WTC11 (cell line): Measurements from ENCODE around the gene IFT122. TPM values are rescaled to one million over a fixed set of nuclear protein-coding genes. Genes with fewer than 3 reads are reported as not detected.
A peak's percentile ranks its signal among the peaks of the same experiment; 100 is the strongest.
"Not testable (repeated sequence)": the region's sequence is repeated elsewhere in the genome, so short reads cannot be mapped to it uniquely, and the experiment has no call there.

ENCODE experiments used
- ATAC-seq: fragments of 200-7000 bp; cut with Tn5 transposase; 2 replicates; pipeline ENCODE4 v1.10.0; 2021; ENCODE audit warnings: mild to moderate bottlenecking, moderate library complexity
- CTCF ChIA-PET: fragments of 300-600 bp; sonication (Branson Sonifier 250); formaldehyde crosslinking; loops from one replicate; lab custom pipeline; 2021; ENCODE audit warnings: antibody characterized with exemption; lab: Charles Lee
- POLR2A ChIA-PET: fragments of 350-600 bp; sonication (Branson Sonifier 250); formaldehyde crosslinking; loops from one replicate; lab custom pipeline; 2021; ENCODE audit warnings: antibody characterized with exemption; lab: Charles Lee
- DNase-seq: peaks from one replicate; pipeline ENCODE4 v3.0.0; 2021; ENCODE audit warnings: low spot score
- H3K27ac Mint-ChIP-seq: 2 replicates; pipeline ENCODE4 v1.8.0; 2021; ENCODE audit warnings: mixed read lengths
- H3K27me3 Mint-ChIP-seq: 2 replicates; pipeline ENCODE4 v1.8.0; 2021; ENCODE audit warnings: low read depth, mild to moderate bottlenecking, moderate library complexity, mixed read lengths
- H3K36me3 Mint-ChIP-seq: 2 replicates; pipeline ENCODE4 v1.8.0; 2021; ENCODE audit warnings: mixed read lengths
- H3K4me1 Mint-ChIP-seq: 2 replicates; pipeline ENCODE4 v1.8.0; 2022; ENCODE audit warnings: mixed read lengths
- H3K4me3 Mint-ChIP-seq: 2 replicates; pipeline ENCODE4 v1.8.0; 2021; ENCODE audit warnings: mild to moderate bottlenecking, moderate library complexity, mixed read lengths
- H3K9me3 Mint-ChIP-seq: 2 replicates; pipeline ENCODE4 v1.8.0; 2021; ENCODE audit warnings: mixed read lengths
- AFF4 ChIP-seq: sonication (generic); formaldehyde crosslinking; IDR thresholded peaks from 2 replicates; pipeline ENCODE4 v1.8.1; 2023; ENCODE audit warnings: mild to moderate bottlenecking, missing genetic modification reagents, borderline replicate concordance
- ARID4B ChIP-seq: sonication (generic); formaldehyde crosslinking; IDR thresholded peaks from 2 replicates; pipeline ENCODE4 v1.8.0; 2023; ENCODE audit warnings: missing genetic modification reagents, mild to moderate bottlenecking, borderline replicate concordance
- ATF3 ChIP-seq: sonication (generic); formaldehyde crosslinking; conservative IDR thresholded peaks from 2 replicates; pipeline ENCODE4 v1.8.1; 2022; ENCODE audit warnings: mild to moderate bottlenecking, missing genetic modification reagents
- E2F1 ChIP-seq: sonication (generic); formaldehyde crosslinking; IDR thresholded peaks from 2 replicates; pipeline ENCODE4 v1.8.0; 2022; ENCODE audit warnings: mild to moderate bottlenecking, missing genetic modification reagents
- E2F4 ChIP-seq: sonication (generic); formaldehyde crosslinking; IDR thresholded peaks from 2 replicates; pipeline ENCODE4 v1.8.1; 2022; ENCODE audit warnings: low read depth, mild to moderate bottlenecking, moderate library complexity, missing genetic modification reagents, borderline replicate concordance
- GRHL2 ChIP-seq: fragments of 250-450 bp; sonication (Bioruptor Pico); IDR thresholded peaks from 2 replicates; pipeline ENCODE4 v1.8.0; 2022; ENCODE audit warnings: mild to moderate bottlenecking, moderate library complexity; ENCODE audit not compliant: insufficient replicate concordance, severe bottlenecking
- IRF2 ChIP-seq: sonication (generic); formaldehyde crosslinking; IDR thresholded peaks from 2 replicates; pipeline ENCODE4 v1.8.0; 2022; ENCODE audit warnings: low read depth, missing genetic modification reagents, borderline replicate concordance
- MLX ChIP-seq: sonication (generic); formaldehyde crosslinking; IDR thresholded peaks from 2 replicates; pipeline ENCODE4 v1.8.1; 2023; ENCODE audit warnings: mild to moderate bottlenecking, missing genetic modification reagents, moderate library complexity
- PRRX2 ChIP-seq: fragments of 250-450 bp; sonication (Bioruptor Pico); IDR thresholded peaks from 2 replicates; pipeline ENCODE4 v1.8.0; 2021; ENCODE audit warnings: mild to moderate bottlenecking
- RELA ChIP-seq: sonication (generic); formaldehyde crosslinking; IDR thresholded peaks from 2 replicates; pipeline ENCODE4 v1.8.1; 2022; ENCODE audit warnings: missing genetic modification reagents, mild to moderate bottlenecking, borderline replicate concordance
- USF1 ChIP-seq: sonication (generic); formaldehyde crosslinking; IDR thresholded peaks from 2 replicates; pipeline ENCODE4 v1.8.0; 2022; ENCODE audit warnings: mild to moderate bottlenecking, missing genetic modification reagents
- ZNF317 ChIP-seq: sonication (generic); formaldehyde crosslinking; IDR thresholded peaks from 2 replicates; pipeline ENCODE4 v1.8.1; 2023; ENCODE audit warnings: low read depth, mild to moderate bottlenecking, moderate library complexity, missing genetic modification reagents, borderline replicate concordance
- ZNF671 ChIP-seq: fragments of 250-450 bp; sonication (Bioruptor Pico); IDR thresholded peaks from 2 replicates; pipeline ENCODE4 v1.8.0; 2021; ENCODE audit warnings: mild to moderate bottlenecking
- ZSCAN18 ChIP-seq: fragments of 250-450 bp; sonication (Bioruptor Pico); IDR thresholded peaks from 2 replicates; pipeline ENCODE4 v2.1.2; 2022; ENCODE audit warnings: mild to moderate bottlenecking, moderate library complexity
- total RNA-seq: library from RNA; stranded (reverse); gene quantifications from 3 replicates; pipeline ENCODE4 v1.2.3, GENCODE V29; 2021

The IFT122 gene
- total RNA-seq, 1 experiment from 2014 or later = 22.8 TPM

GRCh38 chr3:129483870-129484269 lies 43.8 kb downstream of the IFT122 start:
- no peak overlapping the region for H3K4me3 Mint-ChIP-seq
- ChIA-PET POLR2A (no interaction called here), CTCF (interaction anchor here (0.9 to 1.7 kb wide), 2 partner anchors 71 to 100 kb away, joined by 4 to 5 read pairs; no protein-coding TSS in a partner anchor)
- H3K4me1 Mint-ChIP-seq = peaks cover 46% of the 10 kb centered on the region
- ATAC-seq (peak; percentile 13), DNase-seq (no peak)
- no peak for TF ChIP-seq USF1 (CRISPR knock-in tag)
- no peak for TF ChIP-seq E2F4 (CRISPR knock-in tag)
- TF ChIP-seq GRHL2 (CRISPR knock-in tag) = no peak
- TF ChIP-seq ZNF317 (CRISPR knock-in tag) = no peak
- no peak for TF ChIP-seq RELA
- TF ChIP-seq MLX = no peak
- no peak for TF ChIP-seq IRF2 (CRISPR knock-in tag)
- TF ChIP-seq PRRX2 (CRISPR knock-in tag) = no peak
- TF ChIP-seq ZSCAN18 (CRISPR knock-in tag) = no peak
- TF ChIP-seq ARID4B (CRISPR knock-in tag) = no peak
- TF ChIP-seq E2F1 (CRISPR knock-in tag) = no peak
- no peak for TF ChIP-seq AFF4 (CRISPR knock-in tag)
- no peak for TF ChIP-seq ATF3 (CRISPR knock-in tag)
- TF ChIP-seq ZNF671 (CRISPR knock-in tag) = no peak
- no peaks in the 10 kb centered on the region for H3K9me3 Mint-ChIP-seq
- H3K36me3 Mint-ChIP-seq = peaks cover 11% of the 10 kb centered on the region; the same call in 1 of the 2 replicates
- no peaks in the 10 kb centered on the region for H3K27me3 Mint-ChIP-seq
- H3K27ac Mint-ChIP-seq = peak overlapping the region; percentile 68; the same call in 1 of the 2 replicates

GRCh38 chr3:129485146-129485545 lies 45.1 kb downstream of the IFT122 start:
- H3K27me3 Mint-ChIP-seq, DNase-seq, H3K4me3 Mint-ChIP-seq, POLR2A ChIA-PET, ATAC-seq, H3K36me3 Mint-ChIP-seq, H3K9me3 Mint-ChIP-seq, H3K27ac Mint-ChIP-seq: not testable (repeated sequence)
- H3K4me1 Mint-ChIP-seq = peaks cover 46% of the 10 kb centered on the region
- CTCF ChIA-PET = interaction anchor here (1.6 to 2.5 kb wide), 2 partner anchors 17 to 102 kb away, joined by 3 to 17 read pairs; no protein-coding TSS in a partner anchor
